Activated naive CD8-positive, alpha-beta T cell (primary cell): Measurements from ENCODE around the gene TRAIP.
A peak's percentile ranks its signal among the peaks of the same experiment; 100 is the strongest.

Experiments
- H3K27ac Mint-ChIP-seq: one replicate; pipeline ENCODE4 v1.8.0; 2021; ENCODE audit warnings: mixed read lengths
- H3K27me3 Mint-ChIP-seq: one replicate; pipeline ENCODE4 v1.8.0; 2021; ENCODE audit warnings: mixed read lengths
- H3K36me3 Mint-ChIP-seq: one replicate; pipeline ENCODE4 v1.8.0; 2021; ENCODE audit warnings: mixed read lengths
- H3K4me1 Mint-ChIP-seq: one replicate; pipeline ENCODE4 v1.8.0; 2021; ENCODE audit warnings: low read depth, mixed read lengths
- H3K4me3 Mint-ChIP-seq: one replicate; pipeline ENCODE4 v1.8.0; 2021; ENCODE audit warnings: mild to moderate bottlenecking, mixed read lengths
- H3K9me3 Mint-ChIP-seq: one replicate; pipeline ENCODE4 v1.8.0; 2021; ENCODE audit warnings: low read depth, mixed read lengths

Gene TRAIP

DNA sequence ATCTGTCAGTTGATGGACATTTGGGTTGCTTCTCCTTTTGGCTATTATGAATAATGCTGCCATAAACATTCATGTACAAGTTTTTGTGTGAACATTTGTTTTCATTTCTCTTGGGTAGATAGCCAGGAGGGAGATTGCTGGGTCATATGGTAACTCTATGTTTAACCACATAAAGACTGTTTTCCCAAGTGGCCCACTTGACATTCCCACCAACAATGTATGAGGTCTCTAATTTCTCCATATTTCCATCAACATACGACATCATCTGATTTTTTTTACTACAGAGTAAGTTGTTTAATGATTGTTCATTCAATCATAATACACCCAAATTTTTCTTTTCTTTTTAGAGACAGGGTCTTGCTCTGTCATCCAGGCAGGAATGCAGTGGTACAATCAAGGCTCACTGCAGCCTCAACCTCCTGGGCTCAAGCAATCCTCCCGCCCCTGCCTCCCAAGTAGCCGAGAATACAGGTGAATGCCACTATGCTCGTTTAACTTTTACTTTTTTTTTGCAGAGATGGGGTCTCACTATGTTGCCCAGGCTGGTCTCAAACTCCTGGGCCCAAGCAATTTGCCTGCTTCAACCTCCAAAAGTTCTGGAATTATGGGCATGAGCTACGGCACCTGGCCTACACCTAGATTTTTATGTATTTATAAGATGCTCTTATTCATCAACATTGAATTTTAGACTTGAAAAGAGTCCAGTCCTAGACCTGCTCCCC lies 76.8 kb downstream of the TRAIP start:
- peaks cover 55% of the 10 kb centered on the region for H3K4me1 Mint-ChIP-seq
- peak overlapping the region; percentile 76 for H3K27ac Mint-ChIP-seq
- H3K4me3 Mint-ChIP-seq, result peak overlapping the region; percentile 54
- H3K36me3 Mint-ChIP-seq, result peaks cover 3% of the 10 kb centered on the region
- H3K27me3 Mint-ChIP-seq, result no peaks in the 10 kb centered on the region
- H3K9me3 Mint-ChIP-seq, result no peaks in the 10 kb centered on the region
